Esophagus squamous epithelium (tissue), 4 donors: ENCODE results near the gene ELL2.

Source experiments
- POLR2A ChIP-seq, 4 donors: fragments of 450-650 bp; IDR thresholded peaks; one replicate each; pipeline ENCODE4 v1.6.1; 2017; ENCODE audit warnings: antibody characterized with exemption in 4 of 4, mild to moderate bottlenecking in 4 of 4, moderate library complexity in 3 of 4
- TF ChIP-seq, protein P1 (sequence below), 6 experiments: fragments of 450-650 bp in 4 of 6; fragments of 200-600 bp in 2 of 6; sonication (generic) in 2 of 6; IDR thresholded peaks; one replicate each; pipeline ENCODE4 v1.5.1; 2016 to 2019; ENCODE audit warnings: antibody characterized with exemption in 6 of 6, mild to moderate bottlenecking in 4 of 6, moderate library complexity in 4 of 6

DNA sequence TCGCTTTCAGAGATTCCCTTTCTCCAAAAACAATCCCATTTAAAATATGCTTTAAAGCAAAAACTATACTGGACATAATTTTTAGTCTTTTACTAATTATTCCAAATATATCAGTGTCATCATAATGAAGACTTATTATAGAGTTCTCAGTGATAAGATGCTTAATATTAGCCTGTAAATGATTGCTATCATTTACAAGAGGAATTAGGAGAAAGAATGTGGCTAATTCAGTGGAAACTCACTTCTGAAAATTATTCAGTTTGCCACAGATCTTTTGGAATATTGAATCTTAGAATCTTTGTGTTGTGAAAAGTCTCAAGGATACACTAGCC, 114.4 kb downstream of the ELL2 start:
- TF ChIP-seq, protein P1, sequence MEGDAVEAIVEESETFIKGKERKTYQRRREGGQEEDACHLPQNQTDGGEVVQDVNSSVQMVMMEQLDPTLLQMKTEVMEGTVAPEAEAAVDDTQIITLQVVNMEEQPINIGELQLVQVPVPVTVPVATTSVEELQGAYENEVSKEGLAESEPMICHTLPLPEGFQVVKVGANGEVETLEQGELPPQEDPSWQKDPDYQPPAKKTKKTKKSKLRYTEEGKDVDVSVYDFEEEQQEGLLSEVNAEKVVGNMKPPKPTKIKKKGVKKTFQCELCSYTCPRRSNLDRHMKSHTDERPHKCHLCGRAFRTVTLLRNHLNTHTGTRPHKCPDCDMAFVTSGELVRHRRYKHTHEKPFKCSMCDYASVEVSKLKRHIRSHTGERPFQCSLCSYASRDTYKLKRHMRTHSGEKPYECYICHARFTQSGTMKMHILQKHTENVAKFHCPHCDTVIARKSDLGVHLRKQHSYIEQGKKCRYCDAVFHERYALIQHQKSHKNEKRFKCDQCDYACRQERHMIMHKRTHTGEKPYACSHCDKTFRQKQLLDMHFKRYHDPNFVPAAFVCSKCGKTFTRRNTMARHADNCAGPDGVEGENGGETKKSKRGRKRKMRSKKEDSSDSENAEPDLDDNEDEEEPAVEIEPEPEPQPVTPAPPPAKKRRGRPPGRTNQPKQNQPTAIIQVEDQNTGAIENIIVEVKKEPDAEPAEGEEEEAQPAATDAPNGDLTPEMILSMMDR (IDR thresholded peaks at IDR 0.05), result peak in 1 of 6 experiments; percentile 20
- TF ChIP-seq POLR2A (IDR thresholded peaks at IDR 0.05), result no peak
